ENCODE results near the gene NCK1.

GRCh38 chr3:136958939-136959338 is 96.9 kb downstream of the NCK1 start:
- TF ChIP-seq, protein P1, sequence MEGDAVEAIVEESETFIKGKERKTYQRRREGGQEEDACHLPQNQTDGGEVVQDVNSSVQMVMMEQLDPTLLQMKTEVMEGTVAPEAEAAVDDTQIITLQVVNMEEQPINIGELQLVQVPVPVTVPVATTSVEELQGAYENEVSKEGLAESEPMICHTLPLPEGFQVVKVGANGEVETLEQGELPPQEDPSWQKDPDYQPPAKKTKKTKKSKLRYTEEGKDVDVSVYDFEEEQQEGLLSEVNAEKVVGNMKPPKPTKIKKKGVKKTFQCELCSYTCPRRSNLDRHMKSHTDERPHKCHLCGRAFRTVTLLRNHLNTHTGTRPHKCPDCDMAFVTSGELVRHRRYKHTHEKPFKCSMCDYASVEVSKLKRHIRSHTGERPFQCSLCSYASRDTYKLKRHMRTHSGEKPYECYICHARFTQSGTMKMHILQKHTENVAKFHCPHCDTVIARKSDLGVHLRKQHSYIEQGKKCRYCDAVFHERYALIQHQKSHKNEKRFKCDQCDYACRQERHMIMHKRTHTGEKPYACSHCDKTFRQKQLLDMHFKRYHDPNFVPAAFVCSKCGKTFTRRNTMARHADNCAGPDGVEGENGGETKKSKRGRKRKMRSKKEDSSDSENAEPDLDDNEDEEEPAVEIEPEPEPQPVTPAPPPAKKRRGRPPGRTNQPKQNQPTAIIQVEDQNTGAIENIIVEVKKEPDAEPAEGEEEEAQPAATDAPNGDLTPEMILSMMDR (IDR thresholded peaks at IDR 0.05): no peak
- no peak for TF ChIP-seq POLR2A (IDR thresholded peaks at IDR 0.05)
